Naive B cell (primary cell): ENCODE measurements around the gene HES6. TPM values are rescaled to one million over a fixed set of nuclear protein-coding genes. Genes with fewer than 3 reads are reported as not detected.

Source experiments
- ATAC-seq, 2 donors: fragments of 150-1000 bp; cut with Tn5 transposase; 2 replicates each; pipeline ENCODE4 v1.10.0; 2021; ENCODE audit warnings: low read depth in 2 of 2, mild to moderate bottlenecking in 2 of 2, moderate library complexity in 2 of 2
- DNase-seq: peaks from one replicate; pipeline ENCODE4 v3.0.0; 2022
- H3K27ac Mint-ChIP-seq, 6 donors: one replicate each; pipeline ENCODE4 v1.8.0; 2020 to 2022; ENCODE audit warnings: mild to moderate bottlenecking in 6 of 6, mixed read lengths in 6 of 6, moderate library complexity in 5 of 6, inconsistent platforms in 2 of 6
- H3K27me3 Mint-ChIP-seq, 3 donors: one replicate each; pipeline ENCODE4 v1.8.0; 2021 to 2022; ENCODE audit warnings: mixed read lengths in 3 of 3, mild to moderate bottlenecking in 1 of 3
- H3K36me3 Mint-ChIP-seq, 2 donors: one replicate each; pipeline ENCODE4 v1.8.0; 2020 to 2022; ENCODE audit warnings: mixed read lengths in 2 of 2, inconsistent platforms in 1 of 2, mild to moderate bottlenecking in 1 of 2
- H3K4me1 Mint-ChIP-seq, 3 donors: one replicate each; pipeline ENCODE4 v1.8.0; 2020 to 2022; ENCODE audit warnings: mixed read lengths in 3 of 3, inconsistent platforms in 1 of 3, mild to moderate bottlenecking in 1 of 3, moderate library complexity in 1 of 3
- H3K4me3 Mint-ChIP-seq, 8 donors: one replicate each; pipeline ENCODE4 v1.8.0; 2020 to 2022; ENCODE audit warnings: mild to moderate bottlenecking in 8 of 8, mixed read lengths in 8 of 8, moderate library complexity in 8 of 8, inconsistent platforms in 2 of 8
- H3K9me3 Mint-ChIP-seq, 7 donors: one replicate each; pipeline ENCODE4 v1.8.0; 2020 to 2022; ENCODE audit warnings: mixed read lengths in 7 of 7, mild to moderate bottlenecking in 5 of 7, inconsistent platforms in 2 of 7, moderate library complexity in 1 of 7
- polyA plus RNA-seq, 6 donors: library from polyadenylated mRNA; unstranded; fragments of 300-500 nt; fragmentation: Illumina TruSeq; gene quantifications; one replicate each; pipeline ENCODE4 v1.2.3, GENCODE V29; 2021; ENCODE audit warnings: low read depth in 6 of 6

HES6 gene
- polyA plus RNA-seq, 6 donors from 2014 or later: 2.5 to 6.9 (median 3.9) TPM

GRCh38 chr2:238267884-238268680, 28.2 kb upstream of the HES6 start:
- Mint-ChIP-seq H3K27me3 (no peaks in the 10 kb centered on the region), H3K36me3 (peaks cover 16 to 32% of the 10 kb centered on the region in 2 donors), H3K4me1 (peaks cover 0 to 6% (median 0%) of the 10 kb centered on the region in 3 donors), H3K27ac (no peak overlapping the region), H3K4me3 (no peak overlapping the region), H3K9me3 (no peaks in the 10 kb centered on the region)
- ATAC-seq (no peak), DNase-seq (no peak)

DNA sequence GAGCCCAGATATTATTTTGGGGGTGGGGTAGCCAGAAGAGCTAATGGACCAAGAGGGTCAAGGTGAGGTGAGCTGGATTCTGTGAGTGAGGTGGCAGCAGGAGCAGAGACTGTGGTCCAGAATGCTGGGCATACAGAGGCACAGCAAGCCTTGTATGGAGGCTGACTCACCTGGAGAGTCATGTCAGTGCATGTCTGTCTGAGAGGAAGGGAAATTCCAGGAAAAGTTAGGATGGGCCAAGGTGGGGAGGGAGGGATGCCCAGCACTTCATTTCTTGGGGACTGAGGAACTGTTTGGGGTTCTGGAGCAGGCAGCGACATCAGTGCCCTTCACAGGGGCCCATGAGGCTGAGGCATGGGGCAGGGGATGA, 27.5 kb upstream of the HES6 start:
- ATAC-seq (no peak), DNase-seq (no peak)
- Mint-ChIP-seq H3K27me3 (no peaks in the 10 kb centered on the region), H3K9me3 (no peaks in the 10 kb centered on the region), H3K4me1 (peaks cover 0 to 6% (median 0%) of the 10 kb centered on the region in 3 donors), H3K36me3 (peaks cover 12 to 25% of the 10 kb centered on the region in 2 donors), H3K4me3 (no peak overlapping the region), H3K27ac (no peak overlapping the region)

- Mint-ChIP-seq H3K27me3 (no peaks in the 10 kb centered on the region), H3K36me3 (peaks cover 5 to 14% of the 10 kb centered on the region in 2 donors), H3K27ac (no peak overlapping the region), H3K9me3 (no peaks in the 10 kb centered on the region), H3K4me1 (peaks cover 0 to 6% (median 0%) of the 10 kb centered on the region in 3 donors), H3K4me3 (no peak overlapping the region)
- ATAC-seq (no peak), DNase-seq (no peak)
Observed at GRCh38 chr2:238265605-238266004, 25.8 kb upstream of the HES6 start.

- ATAC-seq (no peak), DNase-seq (no peak)
- H3K36me3 Mint-ChIP-seq: peaks cover 0 to 7% of the 10 kb centered on the region in 2 donors
- no peaks in the 10 kb centered on the region for H3K27me3 Mint-ChIP-seq
- no peak overlapping the region for H3K4me3 Mint-ChIP-seq
- H3K9me3 Mint-ChIP-seq: no peaks in the 10 kb centered on the region
- H3K4me1 Mint-ChIP-seq: peaks cover 0 to 6% (median 0%) of the 10 kb centered on the region in 3 donors
- no peak overlapping the region for H3K27ac Mint-ChIP-seq
Observed at GRCh38 chr2:238264072-238264460, 24.2 kb upstream of the HES6 start.

GRCh38 chr2:238263204-238264071, 23.6 kb upstream of the HES6 start:
- Mint-ChIP-seq H3K4me3 (peak overlapping the region in 1 of 8 donors; percentile 7), H3K27ac (peak overlapping the region in 1 of 6 donors; percentile 67), H3K9me3 (no peaks in the 10 kb centered on the region), H3K36me3 (peaks cover 0 to 7% of the 10 kb centered on the region in 2 donors), H3K27me3 (no peaks in the 10 kb centered on the region), H3K4me1 (peaks cover 0 to 6% (median 0%) of the 10 kb centered on the region in 3 donors)
- DNase-seq: peak; percentile 65
- peak; percentile 62 to 78 for ATAC-seq

- peaks cover 0 to 7% of the 10 kb centered on the region in 2 donors for H3K36me3 Mint-ChIP-seq
- DNase-seq (no peak), ATAC-seq (no peak)
- no peak overlapping the region for H3K27ac Mint-ChIP-seq
- H3K9me3 Mint-ChIP-seq: no peaks in the 10 kb centered on the region
- peaks cover 0 to 6% (median 0%) of the 10 kb centered on the region in 3 donors for H3K4me1 Mint-ChIP-seq
- H3K27me3 Mint-ChIP-seq: no peaks in the 10 kb centered on the region
- no peak overlapping the region for H3K4me3 Mint-ChIP-seq
Observed at GRCh38 chr2:238262496-238263122, 22.8 kb upstream of the HES6 start.

- peaks cover 0 to 6% (median 0%) of the 10 kb centered on the region in 3 donors for H3K4me1 Mint-ChIP-seq
- ATAC-seq (no peak), DNase-seq (no peak)
- H3K36me3 Mint-ChIP-seq: no peaks in the 10 kb centered on the region
- H3K9me3 Mint-ChIP-seq: no peaks in the 10 kb centered on the region
- peak overlapping the region in 1 of 6 donors; percentile 76 for H3K27ac Mint-ChIP-seq
- no peaks in the 10 kb centered on the region for H3K27me3 Mint-ChIP-seq
- no peak overlapping the region for H3K4me3 Mint-ChIP-seq
Observed at GRCh38 chr2:238261718-238262375, 22.0 kb upstream of the HES6 start.

- H3K27me3 Mint-ChIP-seq: no peaks in the 10 kb centered on the region
- ATAC-seq (no peak), DNase-seq (no peak)
- H3K36me3 Mint-ChIP-seq: no peaks in the 10 kb centered on the region
- peaks cover 0 to 6% (median 0%) of the 10 kb centered on the region in 3 donors for H3K4me1 Mint-ChIP-seq
- H3K4me3 Mint-ChIP-seq: no peak overlapping the region
- no peaks in the 10 kb centered on the region for H3K9me3 Mint-ChIP-seq
- no peak overlapping the region for H3K27ac Mint-ChIP-seq
Observed at GRCh38 chr2:238260883-238261282, 21.0 kb upstream of the HES6 start.

- ATAC-seq: no peak
- no peak for DNase-seq
- H3K4me3 Mint-ChIP-seq: no peak overlapping the region
- H3K27me3 Mint-ChIP-seq: no peaks in the 10 kb centered on the region
- peak overlapping the region in 1 of 6 donors; percentile 22 for H3K27ac Mint-ChIP-seq
- H3K4me1 Mint-ChIP-seq: peaks cover 0 to 10% (median 0%) of the 10 kb centered on the region in 3 donors
- H3K36me3 Mint-ChIP-seq: no peaks in the 10 kb centered on the region
- H3K9me3 Mint-ChIP-seq: no peaks in the 10 kb centered on the region
Observed at GRCh38 chr2:238259061-238260020, 19.5 kb upstream of the HES6 start.

GRCh38 chr2:238257786-238258700, 18.2 kb upstream of the HES6 start:
- H3K36me3 Mint-ChIP-seq: no peaks in the 10 kb centered on the region
- no peak overlapping the region for H3K27ac Mint-ChIP-seq
- ATAC-seq (no peak), DNase-seq (no peak)
- H3K9me3 Mint-ChIP-seq: no peaks in the 10 kb centered on the region
- peaks cover 0 to 3% (median 0%) of the 10 kb centered on the region in 3 donors for H3K4me1 Mint-ChIP-seq
- no peaks in the 10 kb centered on the region for H3K27me3 Mint-ChIP-seq
- no peak overlapping the region for H3K4me3 Mint-ChIP-seq

- no peaks in the 10 kb centered on the region for H3K36me3 Mint-ChIP-seq
- DNase-seq: peak; percentile 59
- peaks cover 0 to 3% (median 0%) of the 10 kb centered on the region in 3 donors for H3K4me1 Mint-ChIP-seq
- H3K27me3 Mint-ChIP-seq: no peaks in the 10 kb centered on the region
- ATAC-seq: peak; percentile 85 to 92
- no peak overlapping the region for H3K4me3 Mint-ChIP-seq
- H3K9me3 Mint-ChIP-seq: no peaks in the 10 kb centered on the region
- peak overlapping the region in 1 of 6 donors; percentile 61 for H3K27ac Mint-ChIP-seq
Observed at GRCh38 chr2:238256594-238257104, 16.8 kb upstream of the HES6 start.
